Lung (tissue), 12 donors: ENCODE measurements around the gene HMMR. TPM values are rescaled to one million over a fixed set of nuclear protein-coding genes. Genes with fewer than 3 reads are reported as not detected.

Source experiments
- ATAC-seq: fragments of 200-7000 bp; cut with Tn5 transposase; one replicate; pipeline ENCODE4 v1.9.1; 2020; ENCODE audit warnings: moderate number of reproducible peaks; ENCODE audit not compliant: insufficient read depth, low FRiP score
- DNase-seq, 3 donors: peaks; one replicate each; pipeline ENCODE4 v3.0.0-alpha.2; 2013 to 2017
- H3K27ac ChIP-seq, 2 donors: one replicate each; pipeline ENCODE4 v1.5.1; 2013; ENCODE audit warnings: mild to moderate bottlenecking in 2 of 2, moderate library complexity in 2 of 2, control low read depth in 1 of 2, inconsistent platforms in 1 of 2, low read depth in 1 of 2, low read length in 1 of 2
- H3K27me3 ChIP-seq, 3 donors: one replicate each; pipeline ENCODE4 v1.5.1; 2013; ENCODE audit warnings: low read length in 2 of 3; ENCODE audit not compliant: control insufficient read depth in 3 of 3, insufficient read depth in 3 of 3
- H3K36me3 ChIP-seq, 4 donors: one replicate each; pipeline ENCODE4 v1.5.1; 2013; ENCODE audit warnings: low read length in 4 of 4, mild to moderate bottlenecking in 1 of 4, moderate library complexity in 1 of 4; ENCODE audit not compliant: control insufficient read depth in 4 of 4, insufficient read depth in 4 of 4
- H3K4me1 ChIP-seq, 5 donors: one replicate each; pipeline ENCODE4 v1.5.1; 2013; ENCODE audit warnings: low read length in 5 of 5, mild to moderate bottlenecking in 2 of 5, moderate library complexity in 1 of 5; ENCODE audit not compliant: control insufficient read depth in 5 of 5, insufficient read depth in 5 of 5
- H3K4me3 ChIP-seq: one replicate; pipeline ENCODE4 v1.5.1; 2013; ENCODE audit warnings: mild to moderate bottlenecking, control low read depth, moderate library complexity
- H3K9ac ChIP-seq, 2 donors: one replicate each; pipeline ENCODE4 v1.5.1; 2013; ENCODE audit warnings: low read length in 2 of 2, control low read depth in 1 of 2; ENCODE audit not compliant: insufficient read depth in 1 of 2
- H3K9me3 ChIP-seq, 4 donors: one replicate each; pipeline ENCODE4 v1.5.1; 2013; ENCODE audit warnings: low read length in 3 of 4, mild to moderate bottlenecking in 1 of 4, moderate library complexity in 1 of 4; ENCODE audit not compliant: control insufficient read depth in 4 of 4, insufficient read depth in 3 of 4
- WGBS, 2 donors: extraction: QIAGEN DNeasy Blood & Tissue Kit; methylation state at CpG; one replicate each; pipeline ENCODE4 v1.1.7; 2013; 5-methylcytosine and 5-hydroxymethylcytosine counted together
- polyA plus RNA-seq, 2 donors: library from polyadenylated mRNA; stranded (reverse); fragments of 200-250 nt; gene quantifications; one replicate each; pipeline ENCODE4 v1.2.1, GENCODE V29; 2013
- total RNA-seq, 2 donors: library from RNA; depleted of rRNA in 1 of 2; stranded (reverse); fragments of >200 nt in 1 of 2; gene quantifications; one replicate each; pipeline ENCODE4 v1.2.1, GENCODE V29; 2014 to 2021
- TF ChIP-seq, protein P1 (sequence below): IDR thresholded peaks from 2 replicates; pipeline ENCODE4 v1.5.1; 2012; ENCODE audit warnings: mild to moderate bottlenecking; ENCODE audit errors: control extremely low read depth, extremely low read depth
- donor health status: control.
- donor health status: control.
- donor health status: Bipolar disorder and iron deficiency.
- donor health status: healthy.
- donor health status: DM: yes; HTN: yes; CAD: no.

The HMMR gene
- total and polyA plus RNA-seq, 4 donors: 1.1 to 9.5 (median 1.4) TPM

GRCh38 chr5:163456029-163456589 is 4.3 kb upstream of the HMMR start:
- WGBS, 2 donors: 91 to 93% methylated on average over 2 of the region's 2 CpGs
- Histone ChIP-seq H3K27me3 (no peaks in the 10 kb centered on the region), H3K9me3 (no peaks in the 10 kb centered on the region), H3K4me3 (no peak overlapping the region), H3K27ac (no peak overlapping the region), H3K9ac (no peak overlapping the region), H3K36me3 (peaks cover 0 to 15% (median 8%) of the 10 kb centered on the region in 4 donors), H3K4me1 (peaks cover 0 to 11% (median 2%) of the 10 kb centered on the region in 5 donors)
- TF ChIP-seq, protein P1, sequence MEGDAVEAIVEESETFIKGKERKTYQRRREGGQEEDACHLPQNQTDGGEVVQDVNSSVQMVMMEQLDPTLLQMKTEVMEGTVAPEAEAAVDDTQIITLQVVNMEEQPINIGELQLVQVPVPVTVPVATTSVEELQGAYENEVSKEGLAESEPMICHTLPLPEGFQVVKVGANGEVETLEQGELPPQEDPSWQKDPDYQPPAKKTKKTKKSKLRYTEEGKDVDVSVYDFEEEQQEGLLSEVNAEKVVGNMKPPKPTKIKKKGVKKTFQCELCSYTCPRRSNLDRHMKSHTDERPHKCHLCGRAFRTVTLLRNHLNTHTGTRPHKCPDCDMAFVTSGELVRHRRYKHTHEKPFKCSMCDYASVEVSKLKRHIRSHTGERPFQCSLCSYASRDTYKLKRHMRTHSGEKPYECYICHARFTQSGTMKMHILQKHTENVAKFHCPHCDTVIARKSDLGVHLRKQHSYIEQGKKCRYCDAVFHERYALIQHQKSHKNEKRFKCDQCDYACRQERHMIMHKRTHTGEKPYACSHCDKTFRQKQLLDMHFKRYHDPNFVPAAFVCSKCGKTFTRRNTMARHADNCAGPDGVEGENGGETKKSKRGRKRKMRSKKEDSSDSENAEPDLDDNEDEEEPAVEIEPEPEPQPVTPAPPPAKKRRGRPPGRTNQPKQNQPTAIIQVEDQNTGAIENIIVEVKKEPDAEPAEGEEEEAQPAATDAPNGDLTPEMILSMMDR: no peak
- DNase-seq (no peak), ATAC-seq (no peak)

DNA sequence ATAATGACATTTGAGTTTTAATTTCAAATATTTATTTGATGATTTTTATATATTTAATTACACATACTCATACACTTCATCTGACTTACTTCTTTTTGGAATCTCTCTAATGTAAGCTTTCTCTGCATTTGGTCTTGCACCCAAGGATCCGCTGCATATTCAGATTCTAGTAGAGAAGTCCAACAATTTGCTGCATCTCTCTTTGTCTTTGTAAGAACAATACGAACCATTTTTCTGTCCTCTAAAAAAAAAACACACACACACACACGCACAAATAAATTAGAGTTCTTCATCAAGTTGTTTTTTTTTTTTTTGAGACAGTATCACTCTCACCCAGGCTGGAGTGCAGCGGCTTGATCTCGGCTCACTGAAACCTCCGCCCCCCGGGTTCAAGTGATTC is 3.6 kb upstream of the HMMR start:
- 96 to 97% methylated on average over 7 of the region's 7 CpGs for WGBS, 2 donors
- no peak for ATAC-seq
- H3K27ac ChIP-seq: no peak overlapping the region
- H3K27me3 ChIP-seq: no peaks in the 10 kb centered on the region
- no peak for DNase-seq
- no peak overlapping the region for H3K4me3 ChIP-seq
- H3K4me1 ChIP-seq: peaks cover 0 to 12% (median 2%) of the 10 kb centered on the region in 5 donors
- peaks cover 0 to 15% (median 7%) of the 10 kb centered on the region in 4 donors for H3K36me3 ChIP-seq
- no peak overlapping the region for H3K9ac ChIP-seq
- TF ChIP-seq, protein P1: no peak
- no peaks in the 10 kb centered on the region for H3K9me3 ChIP-seq

DNA sequence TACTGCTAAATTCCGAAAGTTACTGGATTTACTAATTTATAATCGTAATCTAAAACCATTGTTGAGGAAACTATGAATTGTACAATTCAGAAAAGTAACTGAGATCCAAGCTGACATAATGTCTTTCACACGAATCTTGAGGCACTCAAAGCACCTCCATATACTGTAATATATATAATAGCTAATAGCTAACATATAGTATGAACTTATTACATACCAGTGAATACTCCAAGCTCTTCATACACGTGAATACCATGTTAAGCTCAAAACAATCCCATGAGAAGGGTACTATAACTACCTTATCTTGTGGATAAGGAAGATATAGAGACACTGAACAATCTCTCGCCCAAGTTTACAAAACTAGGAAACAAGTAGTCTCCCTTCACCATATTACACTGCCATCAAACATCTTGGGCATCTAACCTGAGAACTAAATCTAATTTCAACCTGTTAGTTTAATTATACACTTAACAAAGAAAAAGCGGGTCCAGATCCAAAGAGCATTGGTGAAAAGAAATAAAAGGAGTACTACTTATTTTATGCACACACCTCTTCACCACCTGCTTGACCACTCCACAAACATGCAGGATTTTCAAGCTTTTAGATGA is 1.6 kb upstream of the HMMR start:
- ATAC-seq (no peak), DNase-seq (peak in 2 of 3 donors; percentile 20 to 49)
- Histone ChIP-seq H3K4me3 (peak overlapping the region; percentile 51), H3K4me1 (peaks cover 0 to 14% (median 2%) of the 10 kb centered on the region in 5 donors), H3K27me3 (no peaks in the 10 kb centered on the region), H3K9me3 (no peaks in the 10 kb centered on the region), H3K27ac (peak overlapping the region in 1 of 2 donors; percentile 91), H3K9ac (peak overlapping the region; percentile 85 to 99), H3K36me3 (peaks cover 0 to 13% (median 6%) of the 10 kb centered on the region in 4 donors)
- TF ChIP-seq, protein P1: no peak
- WGBS, 2 donors: 40 to 43% methylated on average over 6 of the region's 6 CpGs
